Endothelial cell of umbilical vein (primary cell): Measurements from ENCODE around the gene MAP2K7. TPM values are rescaled to one million over a fixed set of nuclear protein-coding genes. Genes with fewer than 3 reads are reported as not detected.

Experiments used
- BruUV-seq: library from RNA; stranded (reverse); fragments of 400-500 nt; replicated peaks from 2 replicates; lab custom pipeline; 2021; lab: Mats Ljungman, UMichigan
- CTCF ChIA-PET: fragments of 300-600, 350-600 bp; sonication (Branson Sonifier 250); formaldehyde crosslinking; loops from one replicate; lab custom pipeline; 2021; ENCODE audit warnings: antibody characterized with exemption, inconsistent platforms; lab: Charles Lee
- POLR2A ChIA-PET: fragments of 300-600, 350-600 bp; sonication (Branson Sonifier 250); formaldehyde crosslinking; loops from one replicate; lab custom pipeline; 2021; ENCODE audit warnings: antibody characterized with exemption, inconsistent platforms; lab: Charles Lee
- DNase-seq: peaks from one replicate; pipeline ENCODE4 v3.0.0-alpha.2; 2011; ENCODE audit warnings: low read depth, low spot score
- FAIRE-seq: peaks from 2 replicates; lab custom pipeline; 2011; peaks lifted over from hg19 to GRCh38; lab: Jason Lieb, UNC
- H2AFZ ChIP-seq: 2 replicates; pipeline ENCODE4 v1.6.0; 2012; ENCODE audit warnings: low read depth, low read length, control low read depth, inconsistent platforms
- H3K27ac ChIP-seq: 2 replicates; pipeline ENCODE4 v1.5.1; 2011; ENCODE audit warnings: low read depth, mild to moderate bottlenecking, control low read depth, low read length, moderate library complexity; ENCODE audit not compliant: insufficient read depth
- H3K27me3 ChIP-seq, 2 experiments: 2 replicates each; pipeline versions ENCODE4 v1.6.0 to v1.6.1; 2011; ENCODE audit warnings: low read length in 2 of 2, mixed read lengths in 1 of 2; ENCODE audit not compliant: control insufficient read depth in 2 of 2, insufficient read depth in 2 of 2
- H3K36me3 ChIP-seq, 2 experiments: 2 replicates in 1 of 2; 3 replicates in 1 of 2; pipeline ENCODE4 v1.5.1; 2011; ENCODE audit warnings: low read length in 2 of 2, mild to moderate bottlenecking in 1 of 2, moderate library complexity in 1 of 2; ENCODE audit not compliant: control insufficient read depth in 2 of 2, insufficient read depth in 2 of 2; ENCODE audit errors: extremely low read depth in 1 of 2
- H3K4me1 ChIP-seq: 3 replicates; pipeline ENCODE4 v1.5.1; 2011; ENCODE audit warnings: mild to moderate bottlenecking, low read length; ENCODE audit not compliant: control insufficient read depth, insufficient read depth; ENCODE audit errors: extremely low read depth
- H3K4me2 ChIP-seq: 2 replicates; pipeline ENCODE4 v1.6.1; 2011; ENCODE audit warnings: low read length, control low read depth, mixed read lengths; ENCODE audit not compliant: insufficient read depth
- H3K4me3 ChIP-seq, 3 experiments: fragments of 200-600 bp in 1 of 3; sonication (generic), shearing (Covaris generic) in 1 of 3; replicated peaks in 1 of 3; 2 replicates each; pipeline ENCODE4 v1.5.1; 2011 to 2016; ENCODE audit warnings: control low read depth in 3 of 3, low read length in 3 of 3, mild to moderate bottlenecking in 2 of 3, inconsistent platforms in 1 of 3, low read depth in 1 of 3, moderate library complexity in 1 of 3; ENCODE audit not compliant: insufficient read depth in 1 of 3
- H3K79me2 ChIP-seq: 2 replicates; pipeline ENCODE4 v1.6.0; 2012; ENCODE audit warnings: low read length, inconsistent platforms; ENCODE audit not compliant: control insufficient read depth, insufficient read depth
- H3K9ac ChIP-seq: replicated peaks from 2 replicates; pipeline ENCODE3; 2011; ENCODE audit warnings: low read length, control low read depth; ENCODE audit not compliant: insufficient read depth; ENCODE audit errors: extremely low read depth
- H3K9me1 ChIP-seq: replicated peaks from 3 replicates; pipeline ENCODE4 v1.6.0; 2011; ENCODE audit warnings: mild to moderate bottlenecking, low read length; ENCODE audit not compliant: control insufficient read depth, insufficient read depth; ENCODE audit errors: extremely low read depth
- H3K9me3 ChIP-seq: replicated peaks from 2 replicates; pipeline ENCODE4 v1.5.1; 2012; ENCODE audit warnings: low read length, inconsistent platforms; ENCODE audit not compliant: control insufficient read depth, insufficient read depth
- H4K20me1 ChIP-seq: replicated peaks from 2 replicates; pipeline ENCODE3; 2011; ENCODE audit warnings: mild to moderate bottlenecking, low read length; ENCODE audit not compliant: control insufficient read depth, insufficient read depth; ENCODE audit errors: extremely low read depth
- EZH2 ChIP-seq: IDR thresholded peaks from 2 replicates; pipeline ENCODE4 v1.6.1; 2012; ENCODE audit warnings: borderline replicate concordance, low read depth, mild to moderate bottlenecking, moderate library complexity, low read length, inconsistent platforms; ENCODE audit not compliant: severe bottlenecking
- FOS ChIP-seq: IDR thresholded peaks from 2 replicates; pipeline ENCODE4 v1.6.1; 2011; ENCODE audit warnings: mild to moderate bottlenecking, low read length, moderate library complexity, borderline replicate concordance; ENCODE audit not compliant: insufficient read depth
- GATA2 ChIP-seq: IDR thresholded peaks from 2 replicates; pipeline ENCODE4 v1.7.0; 2011; ENCODE audit warnings: low read depth, mild to moderate bottlenecking, moderate library complexity, mixed read lengths, low read length; ENCODE audit not compliant: insufficient read length, insufficient read depth
- JUN ChIP-seq: IDR thresholded peaks from 2 replicates; pipeline ENCODE4 v1.6.1; 2011; ENCODE audit warnings: borderline replicate concordance, low read depth; ENCODE audit not compliant: insufficient read length, insufficient read depth
- MAX ChIP-seq: IDR thresholded peaks from 2 replicates; pipeline ENCODE4 v1.6.1; 2011; ENCODE audit not compliant: insufficient read depth, insufficient read length
- MYC ChIP-seq: IDR thresholded peaks from one replicate; pipeline ENCODE4 v1.6.1; 2011; ENCODE audit warnings: mild to moderate bottlenecking, low read depth, low read length
- POLR2A ChIP-seq: IDR thresholded peaks from 2 replicates; pipeline ENCODE4 v1.6.1; 2012; ENCODE audit warnings: low read depth, mild to moderate bottlenecking, control low read depth, low read length
- POLR2AphosphoS5 ChIP-seq: IDR thresholded peaks from 2 replicates; pipeline ENCODE4 v1.6.1; 2012; ENCODE audit warnings: low read depth, mild to moderate bottlenecking, control low read depth, low read length, moderate library complexity; ENCODE audit not compliant: insufficient read depth
- dilution Hi-C: fragments of 300-500 bp; cut with MboI; formaldehyde crosslinking; loops from one replicate; pipeline ENCODE4 v1.15.0; 2019; ENCODE audit warnings: low sequenced_read_pairs; ENCODE audit not compliant: extremely low pct_ligation_motif_present
- intact Hi-C: fragments of 100-400 bp; cut with micrococcal nuclease; formaldehyde crosslinking; loops from one replicate; pipeline ENCODE4 v1.10.0; 2022
- polyA plus RNA-seq, 4 experiments: library from polyadenylated mRNA; depleted of rRNA in 3 of 4; stranded (reverse) in 3 of 4; unstranded in 1 of 4; fragments of >200 nt; gene quantifications; 2 replicates each; pipeline versions ENCODE4 v1.2.1 to v1.2.3, GENCODE V29; 2011 to 2012; ENCODE audit warnings: missing spikeins in 1 of 4
- total RNA-seq: library from RNA; stranded (reverse); gene quantifications from 2 replicates; pipeline ENCODE4 v1.2.3, GENCODE V29; 2021
- TF ChIP-seq, protein P1 (sequence below), 2 donors: IDR thresholded peaks; 1 replicate in 1 of 2; 2 replicates in 1 of 2; pipeline ENCODE4 v1.5.1; 2011; ENCODE audit warnings: low read length in 2 of 2, mild to moderate bottlenecking in 2 of 2, moderate library complexity in 2 of 2, control low read depth in 1 of 2, inconsistent platforms in 1 of 2, low read depth in 1 of 2; ENCODE audit not compliant: insufficient read depth in 1 of 2; ENCODE audit errors: extremely low read depth in 1 of 2

Gene MAP2K7
- total and polyA plus RNA-seq, 2 donors (not counting 3 experiments of a cell fraction or from before 2014, with no cell fraction given), result 13.8 to 36.0 TPM

DNA sequence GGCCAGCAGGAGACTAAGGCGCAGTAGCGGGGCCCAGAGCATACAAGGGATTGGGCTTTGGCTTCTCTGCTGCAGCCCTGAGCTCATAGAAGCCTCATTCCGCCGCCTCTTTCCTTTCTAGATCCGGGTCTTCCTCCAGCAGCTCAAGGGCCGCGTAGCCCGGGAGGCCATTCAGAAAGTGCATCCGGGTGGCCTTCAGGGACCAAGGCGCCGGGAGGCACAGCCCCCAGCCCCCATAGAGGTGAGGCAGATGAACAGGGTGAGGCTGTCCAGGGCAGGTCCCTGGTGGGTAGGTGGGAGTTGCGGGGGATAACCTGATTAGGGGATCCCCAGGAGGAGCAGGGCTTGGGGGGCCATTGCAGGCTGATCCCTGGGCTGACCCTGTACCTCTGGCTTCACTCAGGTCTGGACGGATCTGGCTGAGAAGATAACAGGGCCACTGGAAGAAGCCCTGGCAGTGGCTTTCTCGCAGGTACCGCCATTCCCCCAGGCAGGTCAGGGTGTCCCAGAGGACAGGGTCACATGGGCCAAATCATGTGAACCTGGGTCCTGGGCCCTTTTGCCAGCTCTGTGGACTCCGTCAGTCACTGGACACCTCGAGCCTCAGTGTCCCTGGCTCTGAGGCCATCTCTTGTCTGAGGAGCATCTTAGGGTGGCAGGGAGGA, 17.8 kb downstream of the MAP2K7 start:
- H3K79me2 ChIP-seq, result no peaks in the 10 kb centered on the region
- peaks cover 0 to 5% of the 10 kb centered on the region in 2 experiments for H3K36me3 ChIP-seq
- FAIRE-seq (no peak), DNase-seq (no peak)
- H3K4me1 ChIP-seq, result peaks cover 25% of the 10 kb centered on the region
- CTCF ChIA-PET, result interaction anchor here (1.0 to 5.1 kb wide), 10 partner anchors 7 to 353 kb away, joined by 3 to 34 read pairs (median 8); partner anchors contain the start of genes MAP2K7 and TIMM44
- POLR2A ChIA-PET, result interaction anchor here (2.1 kb wide), 2 partner anchors 18 to 22 kb away, joined by 9 to 13 read pairs; partner anchors contain the start of genes MAP2K7 and TIMM44
- peak overlapping the region; percentile 19 for H3K9ac ChIP-seq
- H3K4me3 ChIP-seq, result peak overlapping the region; percentile 0 to 47 (median 43)
- peak; percentile 21 for TF ChIP-seq POLR2AphosphoS5
- TF ChIP-seq JUN, result no peak
- peak overlapping the region; percentile 9 for H3K27ac ChIP-seq
- H4K20me1 ChIP-seq, result no peaks in the 10 kb centered on the region
- peak overlapping the region; percentile 48 for H2AFZ ChIP-seq
- peak overlapping the region; percentile 33 for H3K4me2 ChIP-seq
- H3K9me3 ChIP-seq, result no peaks in the 10 kb centered on the region
- H3K27me3 ChIP-seq, result peaks cover 9 to 22% of the 10 kb centered on the region in 2 experiments
- BruUV-seq, result no TSS peak
- dilution Hi-C loops (no loop called here), intact Hi-C loops (loop anchor here (2.0 to 5.0 kb wide), 2 partner anchors 51 to 239 kb away; partner anchors contain the start of gene TRAPPC5)
- no peaks in the 10 kb centered on the region for H3K9me1 ChIP-seq

DNA sequence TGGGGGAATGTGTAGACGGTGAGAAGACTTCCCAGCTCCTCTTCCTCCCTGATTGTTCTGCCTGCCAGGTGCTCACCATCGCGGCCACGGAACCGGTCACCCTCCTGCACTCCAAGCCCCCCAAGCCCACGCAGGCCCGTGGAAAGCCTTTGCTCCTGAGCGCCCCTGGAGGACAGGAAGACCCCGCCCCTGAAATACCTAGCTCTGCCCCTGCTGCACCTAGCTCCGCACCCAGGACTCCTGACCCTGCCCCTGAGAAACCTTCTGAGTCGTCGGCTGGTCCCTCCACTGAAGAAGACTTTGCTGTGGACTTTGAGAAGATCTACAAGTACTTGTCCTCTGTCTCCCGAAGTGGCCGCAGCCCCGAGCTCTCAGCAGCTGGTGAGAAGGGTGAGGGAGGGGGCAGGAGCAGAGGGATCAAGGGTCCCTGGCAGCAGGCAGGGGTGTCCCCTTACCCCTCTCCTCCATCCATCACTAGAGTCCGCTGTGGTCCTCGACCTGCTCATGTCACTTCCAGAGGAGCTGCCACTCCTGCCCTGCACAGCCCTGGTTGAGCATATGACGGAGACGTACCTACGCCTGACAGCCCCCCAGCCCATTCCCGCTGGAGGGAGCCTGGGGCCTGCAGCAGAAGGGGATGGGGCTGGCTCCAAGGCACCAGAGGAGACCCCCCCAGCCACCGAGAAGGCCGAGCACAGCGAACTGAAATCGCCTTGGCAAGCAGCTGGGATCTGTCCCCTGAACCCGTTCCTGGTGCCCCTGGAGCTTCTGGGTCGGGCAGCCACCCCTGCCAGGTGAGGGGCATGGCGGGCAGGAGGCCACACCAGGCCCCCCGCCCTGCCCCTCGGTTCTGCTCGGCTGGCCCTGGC, 18.5 kb downstream of the MAP2K7 start:
- no peak for FAIRE-seq
- H3K36me3 ChIP-seq, result peaks cover 0 to 5% of the 10 kb centered on the region in 2 experiments
- BruUV-seq, result TSS peak; percentile 38
- CTCF ChIA-PET, result interaction anchor here (1.0 to 5.1 kb wide), 3 partner anchors 22 to 123 kb away, joined by 3 to 34 read pairs (median 8); partner anchors contain the start of gene TIMM44
- H3K4me1 ChIP-seq, result peaks cover 24% of the 10 kb centered on the region
- no peaks in the 10 kb centered on the region for H3K9me1 ChIP-seq
- no peak overlapping the region for H3K27ac ChIP-seq
- POLR2A ChIA-PET, result no interaction called here
- DNase-seq, result no peak
- H3K4me3 ChIP-seq, result no peak overlapping the region
- no peak for TF ChIP-seq FOS
- no peak for TF ChIP-seq POLR2AphosphoS5
- TF ChIP-seq GATA2, result no peak
- TF ChIP-seq POLR2A, result no peak
- TF ChIP-seq, protein P1, sequence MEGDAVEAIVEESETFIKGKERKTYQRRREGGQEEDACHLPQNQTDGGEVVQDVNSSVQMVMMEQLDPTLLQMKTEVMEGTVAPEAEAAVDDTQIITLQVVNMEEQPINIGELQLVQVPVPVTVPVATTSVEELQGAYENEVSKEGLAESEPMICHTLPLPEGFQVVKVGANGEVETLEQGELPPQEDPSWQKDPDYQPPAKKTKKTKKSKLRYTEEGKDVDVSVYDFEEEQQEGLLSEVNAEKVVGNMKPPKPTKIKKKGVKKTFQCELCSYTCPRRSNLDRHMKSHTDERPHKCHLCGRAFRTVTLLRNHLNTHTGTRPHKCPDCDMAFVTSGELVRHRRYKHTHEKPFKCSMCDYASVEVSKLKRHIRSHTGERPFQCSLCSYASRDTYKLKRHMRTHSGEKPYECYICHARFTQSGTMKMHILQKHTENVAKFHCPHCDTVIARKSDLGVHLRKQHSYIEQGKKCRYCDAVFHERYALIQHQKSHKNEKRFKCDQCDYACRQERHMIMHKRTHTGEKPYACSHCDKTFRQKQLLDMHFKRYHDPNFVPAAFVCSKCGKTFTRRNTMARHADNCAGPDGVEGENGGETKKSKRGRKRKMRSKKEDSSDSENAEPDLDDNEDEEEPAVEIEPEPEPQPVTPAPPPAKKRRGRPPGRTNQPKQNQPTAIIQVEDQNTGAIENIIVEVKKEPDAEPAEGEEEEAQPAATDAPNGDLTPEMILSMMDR (IDR thresholded peaks at IDR 0.05; ENCODE audit: extremely low read depth in 1 of 2, insufficient read depth in 1 of 2, low read depth in 1 of 2, low read length in 2 of 2), result no peak
- TF ChIP-seq EZH2, result no peak
- TF ChIP-seq MAX, result no peak
- TF ChIP-seq JUN, result no peak
- TF ChIP-seq MYC, result no peak
- intact Hi-C loops, result loop anchor here (2.0 to 5.0 kb wide), 2 partner anchors 51 to 240 kb away; partner anchors contain the start of gene TRAPPC5
- no peaks in the 10 kb centered on the region for H4K20me1 ChIP-seq
- peaks cover 6 to 14% of the 10 kb centered on the region in 2 experiments for H3K27me3 ChIP-seq
- H3K9me3 ChIP-seq, result no peaks in the 10 kb centered on the region
- no peak overlapping the region for H2AFZ ChIP-seq
- no peak overlapping the region for H3K4me2 ChIP-seq
- H3K79me2 ChIP-seq, result no peaks in the 10 kb centered on the region
- no peak overlapping the region for H3K9ac ChIP-seq
- dilution Hi-C loops, result no loop called here
